WTC11 (cell line): ENCODE measurements around the gene IP6K2. TPM values are rescaled to one million over a fixed set of nuclear protein-coding genes. Genes with fewer than 3 reads are reported as not detected.

ENCODE experiments used
- ATAC-seq: fragments of 200-7000 bp; cut with Tn5 transposase; 2 replicates; pipeline ENCODE4 v1.10.0; 2021; ENCODE audit warnings: mild to moderate bottlenecking, moderate library complexity
- CTCF ChIA-PET: fragments of 300-600 bp; sonication (Branson Sonifier 250); formaldehyde crosslinking; loops from one replicate; lab custom pipeline; 2021; ENCODE audit warnings: antibody characterized with exemption; lab: Charles Lee
- POLR2A ChIA-PET: fragments of 350-600 bp; sonication (Branson Sonifier 250); formaldehyde crosslinking; loops from one replicate; lab custom pipeline; 2021; ENCODE audit warnings: antibody characterized with exemption; lab: Charles Lee
- DNase-seq: peaks from one replicate; pipeline ENCODE4 v3.0.0; 2021; ENCODE audit warnings: low spot score
- H3K27ac Mint-ChIP-seq: 2 replicates; pipeline ENCODE4 v1.8.0; 2021; ENCODE audit warnings: mixed read lengths
- H3K27me3 Mint-ChIP-seq: 2 replicates; pipeline ENCODE4 v1.8.0; 2021; ENCODE audit warnings: low read depth, mild to moderate bottlenecking, moderate library complexity, mixed read lengths
- H3K36me3 Mint-ChIP-seq: 2 replicates; pipeline ENCODE4 v1.8.0; 2021; ENCODE audit warnings: mixed read lengths
- H3K4me1 Mint-ChIP-seq: 2 replicates; pipeline ENCODE4 v1.8.0; 2022; ENCODE audit warnings: mixed read lengths
- H3K4me3 Mint-ChIP-seq: 2 replicates; pipeline ENCODE4 v1.8.0; 2021; ENCODE audit warnings: mild to moderate bottlenecking, moderate library complexity, mixed read lengths
- H3K9me3 Mint-ChIP-seq: 2 replicates; pipeline ENCODE4 v1.8.0; 2021; ENCODE audit warnings: mixed read lengths
- CBFB ChIP-seq: sonication (generic); formaldehyde crosslinking; IDR thresholded peaks from 2 replicates; pipeline ENCODE4 v1.8.1; 2022; ENCODE audit warnings: mild to moderate bottlenecking, low read depth, missing genetic modification reagents
- CREM ChIP-seq: sonication (generic); formaldehyde crosslinking; IDR thresholded peaks from 2 replicates; pipeline ENCODE4 v1.8.1; 2022; ENCODE audit warnings: mild to moderate bottlenecking, missing genetic modification reagents, moderate library complexity
- CTCF ChIP-seq: fragments of 200-600 bp; IDR thresholded peaks from 2 replicates; pipeline ENCODE4 v1.8.0; 2022; ENCODE audit warnings: antibody characterized with exemption
- EMX1 ChIP-seq: fragments of 250-450 bp; sonication (Bioruptor Pico); IDR thresholded peaks from 2 replicates; pipeline ENCODE4 v1.8.0; 2021; ENCODE audit warnings: mild to moderate bottlenecking
- FOXP1 ChIP-seq: sonication (generic); formaldehyde crosslinking; IDR thresholded peaks from 2 replicates; pipeline ENCODE4 v1.8.0; 2022; ENCODE audit warnings: missing genetic modification reagents, mild to moderate bottlenecking, moderate library complexity, borderline replicate concordance
- GABPB1 ChIP-seq: sonication (generic); formaldehyde crosslinking; IDR thresholded peaks from 2 replicates; pipeline ENCODE4 v1.8.1; 2023; ENCODE audit warnings: mild to moderate bottlenecking, missing genetic modification reagents
- GTF2I ChIP-seq: fragments of 250-450 bp; sonication (Bioruptor Pico); conservative IDR thresholded peaks from 2 replicates; pipeline ENCODE4 v1.4.0; 2021; ENCODE audit warnings: mild to moderate bottlenecking
- NFATC4 ChIP-seq: fragments of 250-450 bp; sonication (Bioruptor Pico); IDR thresholded peaks from 2 replicates; pipeline ENCODE4 v1.9.0; 2021; ENCODE audit warnings: mild to moderate bottlenecking
- NFYB ChIP-seq: sonication (generic); formaldehyde crosslinking; conservative IDR thresholded peaks from 2 replicates; pipeline ENCODE4 v1.8.0; 2022; ENCODE audit warnings: low read depth, missing genetic modification reagents
- NR1H2 ChIP-seq: sonication (generic); formaldehyde crosslinking; IDR thresholded peaks from 2 replicates; pipeline ENCODE4 v1.9.0; 2021; ENCODE audit warnings: mild to moderate bottlenecking, moderate library complexity, missing genetic modification reagents
- NR3C1 ChIP-seq: sonication (generic); formaldehyde crosslinking; conservative IDR thresholded peaks from 2 replicates; pipeline ENCODE4 v1.8.1; 2023; ENCODE audit warnings: low read depth, mild to moderate bottlenecking, missing genetic modification reagents
- OVOL2 ChIP-seq: fragments of 250-450 bp; sonication (Bioruptor Pico); IDR thresholded peaks from 2 replicates; pipeline ENCODE4 v1.9.0; 2021; ENCODE audit warnings: mild to moderate bottlenecking, borderline replicate concordance
- PRRX2 ChIP-seq: fragments of 250-450 bp; sonication (Bioruptor Pico); IDR thresholded peaks from 2 replicates; pipeline ENCODE4 v1.8.0; 2021; ENCODE audit warnings: mild to moderate bottlenecking
- STAT6 ChIP-seq: sonication (generic); formaldehyde crosslinking; conservative IDR thresholded peaks from 2 replicates; pipeline ENCODE4 v1.8.1; 2023; ENCODE audit warnings: mild to moderate bottlenecking, low read depth, missing genetic modification reagents, moderate library complexity
- TCF7 ChIP-seq: sonication (generic); formaldehyde crosslinking; IDR thresholded peaks from 2 replicates; pipeline ENCODE4 v1.8.0; 2022; ENCODE audit warnings: mild to moderate bottlenecking, low read depth, missing genetic modification reagents, moderate library complexity
- ZNF219 ChIP-seq: sonication (generic); formaldehyde crosslinking; IDR thresholded peaks from 2 replicates; pipeline ENCODE4 v1.8.0; 2023; ENCODE audit warnings: missing genetic modification reagents, mild to moderate bottlenecking, borderline replicate concordance
- ZNF532 ChIP-seq: fragments of 250-450 bp; sonication (Bioruptor Pico); IDR thresholded peaks from 2 replicates; pipeline ENCODE4 v1.9.0; 2021; ENCODE audit warnings: mild to moderate bottlenecking, borderline replicate concordance
- total RNA-seq: library from RNA; stranded (reverse); gene quantifications from 3 replicates; pipeline ENCODE4 v1.2.3, GENCODE V29; 2021
- TF ChIP-seq, protein P1 (sequence below): fragments of 250-450 bp; sonication (Bioruptor Pico); conservative IDR thresholded peaks from 2 replicates; pipeline ENCODE4 v1.9.0; 2021; ENCODE audit warnings: mild to moderate bottlenecking
- TF ChIP-seq, protein P2 (sequence below): sonication (generic); formaldehyde crosslinking; IDR thresholded peaks from 2 replicates; pipeline ENCODE4 v1.8.0; 2022; ENCODE audit warnings: mild to moderate bottlenecking, missing genetic modification reagents
- TF ChIP-seq, protein P3 (sequence below): sonication (generic); formaldehyde crosslinking; conservative IDR thresholded peaks from 2 replicates; pipeline ENCODE4 v1.8.1; 2022; ENCODE audit warnings: mild to moderate bottlenecking, missing genetic modification reagents

Gene IP6K2
- total RNA-seq, 1 experiment from 2014 or later = 123 TPM

DNA sequence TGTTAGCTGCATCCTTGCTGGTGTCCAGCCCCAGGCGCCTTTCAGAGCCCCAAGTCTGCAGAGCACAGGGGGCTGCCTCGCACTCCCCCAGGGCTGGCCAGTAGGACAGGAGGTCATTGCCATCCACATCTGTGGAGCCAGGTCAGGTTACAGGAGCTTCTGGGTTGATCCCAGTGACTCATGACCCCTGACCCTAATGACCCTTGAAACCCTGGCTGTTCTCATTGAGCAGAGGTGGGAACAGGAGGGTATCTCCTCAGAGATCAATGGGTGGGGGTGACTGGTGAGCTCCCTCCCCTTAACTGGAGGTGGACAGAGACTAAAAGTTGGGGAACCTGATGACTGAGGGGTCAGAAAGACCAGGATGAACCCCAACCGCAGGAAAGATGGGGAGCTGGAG lies 75.6 kb downstream of the IP6K2 start (continued):
- TF ChIP-seq, protein P1, sequence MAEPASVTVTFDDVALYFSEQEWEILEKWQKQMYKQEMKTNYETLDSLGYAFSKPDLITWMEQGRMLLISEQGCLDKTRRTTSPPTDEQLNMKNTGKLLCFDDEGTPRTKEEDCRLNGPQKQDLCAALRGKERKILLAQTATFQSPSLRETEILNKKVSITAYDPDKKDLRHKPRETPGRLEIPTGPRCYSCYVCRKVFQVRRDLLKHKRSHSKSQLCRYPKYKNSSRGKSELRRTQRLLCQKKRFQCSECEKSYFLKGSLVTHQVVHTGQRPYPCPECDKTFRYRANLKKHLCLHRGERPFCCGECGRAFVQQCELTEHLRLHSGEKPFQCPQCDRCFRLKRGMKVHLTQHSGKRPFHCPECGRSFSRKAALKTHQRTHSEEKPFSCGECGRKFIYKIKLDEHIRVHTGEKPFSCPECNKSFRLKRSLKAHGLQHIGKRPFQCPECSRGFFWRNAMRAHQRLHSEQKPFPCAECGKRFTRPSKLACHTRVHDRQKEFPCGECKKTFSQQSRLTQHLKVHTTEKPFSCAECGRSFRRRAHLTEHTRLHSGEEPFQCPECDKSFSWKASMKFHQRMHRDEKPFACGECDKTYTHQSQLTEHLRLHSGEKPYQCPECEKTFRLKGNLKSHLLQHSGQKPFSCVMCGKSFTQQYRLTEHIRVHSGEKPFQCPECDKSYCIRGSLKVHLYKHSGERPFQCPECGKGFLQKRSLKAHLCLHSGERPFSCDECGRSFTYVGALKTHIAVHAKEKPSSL = no peak
- TF ChIP-seq NR3C1 (CRISPR knock-in tag) (no peak), GTF2I (CRISPR knock-in tag) (no peak)

- DNase-seq = no peak
- Mint-ChIP-seq H3K27me3 (no peaks in the 10 kb centered on the region), H3K4me1 (peaks cover 24% of the 10 kb centered on the region), H3K4me3 (no peak overlapping the region), H3K36me3 (peaks cover 33% of the 10 kb centered on the region), H3K27ac (no peak overlapping the region), H3K9me3 (no peaks in the 10 kb centered on the region)
- CTCF ChIA-PET = interaction anchor here (0.6 to 1.8 kb wide), 2 partner anchors 16 to 382 kb away, joined by 3 to 7 read pairs; no protein-coding TSS in a partner anchor
- POLR2A ChIA-PET = no interaction called here
- no peak for ATAC-seq
- TF ChIP-seq CREM (CRISPR knock-in tag) = no peak
- TF ChIP-seq NFATC4 (CRISPR knock-in tag) = no peak
- TF ChIP-seq TCF7 (CRISPR knock-in tag) = no peak
- TF ChIP-seq OVOL2 (CRISPR knock-in tag) = no peak
- TF ChIP-seq NFYB (CRISPR knock-in tag) = no peak
- TF ChIP-seq, protein P2, sequence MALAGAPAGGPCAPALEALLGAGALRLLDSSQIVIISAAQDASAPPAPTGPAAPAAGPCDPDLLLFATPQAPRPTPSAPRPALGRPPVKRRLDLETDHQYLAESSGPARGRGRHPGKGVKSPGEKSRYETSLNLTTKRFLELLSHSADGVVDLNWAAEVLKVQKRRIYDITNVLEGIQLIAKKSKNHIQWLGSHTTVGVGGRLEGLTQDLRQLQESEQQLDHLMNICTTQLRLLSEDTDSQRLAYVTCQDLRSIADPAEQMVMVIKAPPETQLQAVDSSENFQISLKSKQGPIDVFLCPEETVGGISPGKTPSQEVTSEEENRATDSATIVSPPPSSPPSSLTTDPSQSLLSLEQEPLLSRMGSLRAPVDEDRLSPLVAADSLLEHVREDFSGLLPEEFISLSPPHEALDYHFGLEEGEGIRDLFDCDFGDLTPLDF (CRISPR knock-in tag) = no peak
- TF ChIP-seq STAT6 (CRISPR knock-in tag) = no peak
- TF ChIP-seq GABPB1 = no peak
- no peak for TF ChIP-seq FOXP1 (CRISPR knock-in tag)
- TF ChIP-seq EMX1 (CRISPR knock-in tag) = no peak
- no peak for TF ChIP-seq ZNF219
- no peak for TF ChIP-seq CTCF
- no peak for TF ChIP-seq CBFB (CRISPR knock-in tag)
- TF ChIP-seq ZNF532 (CRISPR knock-in tag) = no peak
- TF ChIP-seq PRRX2 (CRISPR knock-in tag) = no peak
- TF ChIP-seq NR1H2 (CRISPR knock-in tag) = no peak
- TF ChIP-seq, protein P3, sequence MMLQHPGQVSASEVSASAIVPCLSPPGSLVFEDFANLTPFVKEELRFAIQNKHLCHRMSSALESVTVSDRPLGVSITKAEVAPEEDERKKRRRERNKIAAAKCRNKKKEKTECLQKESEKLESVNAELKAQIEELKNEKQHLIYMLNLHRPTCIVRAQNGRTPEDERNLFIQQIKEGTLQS (CRISPR knock-in tag) = no peak
Observed at GRCh38 chr3:48639944-48640606, 76.9 kb downstream of the IP6K2 start.
